ENCODE data around the gene DGKD.

The DGKD gene

GRCh38 chr2:233338812-233339368 lies 15.4 kb upstream of the DGKD start:
- no peak for DNase-seq (ENCODE audit: low read depth in 2 of 2)

- DNase-seq (ENCODE audit: low read depth in 2 of 2), result no peak
These were observed 14.9 kb upstream of the DGKD start for GRCh38 chr2:233339427-233339826.

GRCh38 chr2:233341296-233341695 lies 13.0 kb upstream of the DGKD start:
- no peak for DNase-seq (ENCODE audit: low read depth in 2 of 2)

GRCh38 chr2:233342301-233342700 lies 12.0 kb upstream of the DGKD start:
- no peak for DNase-seq (ENCODE audit: low read depth in 2 of 2)

GRCh38 chr2:233343171-233343705 lies 11.1 kb upstream of the DGKD start:
- no peak for DNase-seq (ENCODE audit: low read depth in 2 of 2)

- DNase-seq (ENCODE audit: low read depth in 2 of 2), result no peak
These were observed 7.9 kb upstream of the DGKD start for GRCh38 chr2:233346376-233346775.

- no peak for DNase-seq (ENCODE audit: low read depth in 2 of 2)
These were observed 7.4 kb upstream of the DGKD start for GRCh38 chr2:233346930-233347329.

- DNase-seq (ENCODE audit: low read depth in 2 of 2), result no peak
These were observed 5.0 kb upstream of the DGKD start for GRCh38 chr2:233349005-233349998.

GRCh38 chr2:233350708-233351107 lies 3.6 kb upstream of the DGKD start:
- DNase-seq (ENCODE audit: low read depth in 2 of 2), result no peak

GRCh38 chr2:233351423-233351822 lies 2.9 kb upstream of the DGKD start:
- DNase-seq (ENCODE audit: low read depth in 2 of 2), result no peak

- DNase-seq (ENCODE audit: low read depth in 2 of 2), result no peak
These were observed 2.0 kb upstream of the DGKD start for GRCh38 chr2:233352141-233352842.

GRCh38 chr2:233353101-233353768 lies 1.1 kb upstream of the DGKD start:
- DNase-seq (ENCODE audit: low read depth in 2 of 2), result no peak

- no peak for DNase-seq (ENCODE audit: low read depth in 2 of 2)
These were observed 218 bp downstream of the DGKD start for GRCh38 chr2:233354500-233354924.

GRCh38 chr2:233354971-233355574 lies 779 bp downstream of the DGKD start:
- DNase-seq (ENCODE audit: low read depth in 2 of 2), result no peak

- DNase-seq (ENCODE audit: low read depth in 2 of 2), result no peak
These were observed 1.6 kb downstream of the DGKD start for GRCh38 chr2:233355916-233356315.

- DNase-seq (ENCODE audit: low read depth in 2 of 2), result no peak
These were observed 2.4 kb downstream of the DGKD start for GRCh38 chr2:233356546-233357308.

GRCh38 chr2:233358335-233358734 lies 4.0 kb downstream of the DGKD start:
- DNase-seq (ENCODE audit: low read depth in 2 of 2), result no peak

GRCh38 chr2:233358947-233359346 lies 4.7 kb downstream of the DGKD start:
- no peak for DNase-seq (ENCODE audit: low read depth in 2 of 2)

- no peak for DNase-seq (ENCODE audit: low read depth in 2 of 2)
These were observed 5.5 kb downstream of the DGKD start for GRCh38 chr2:233359823-233360222.

GRCh38 chr2:233360771-233361176 lies 6.5 kb downstream of the DGKD start:
- DNase-seq (ENCODE audit: low read depth in 2 of 2), result no peak

GRCh38 chr2:233361297-233361696 lies 7.0 kb downstream of the DGKD start:
- no peak for DNase-seq (ENCODE audit: low read depth in 2 of 2)
